Measurements from ENCODE around the gene RAB10.

The RAB10 gene

DNA sequence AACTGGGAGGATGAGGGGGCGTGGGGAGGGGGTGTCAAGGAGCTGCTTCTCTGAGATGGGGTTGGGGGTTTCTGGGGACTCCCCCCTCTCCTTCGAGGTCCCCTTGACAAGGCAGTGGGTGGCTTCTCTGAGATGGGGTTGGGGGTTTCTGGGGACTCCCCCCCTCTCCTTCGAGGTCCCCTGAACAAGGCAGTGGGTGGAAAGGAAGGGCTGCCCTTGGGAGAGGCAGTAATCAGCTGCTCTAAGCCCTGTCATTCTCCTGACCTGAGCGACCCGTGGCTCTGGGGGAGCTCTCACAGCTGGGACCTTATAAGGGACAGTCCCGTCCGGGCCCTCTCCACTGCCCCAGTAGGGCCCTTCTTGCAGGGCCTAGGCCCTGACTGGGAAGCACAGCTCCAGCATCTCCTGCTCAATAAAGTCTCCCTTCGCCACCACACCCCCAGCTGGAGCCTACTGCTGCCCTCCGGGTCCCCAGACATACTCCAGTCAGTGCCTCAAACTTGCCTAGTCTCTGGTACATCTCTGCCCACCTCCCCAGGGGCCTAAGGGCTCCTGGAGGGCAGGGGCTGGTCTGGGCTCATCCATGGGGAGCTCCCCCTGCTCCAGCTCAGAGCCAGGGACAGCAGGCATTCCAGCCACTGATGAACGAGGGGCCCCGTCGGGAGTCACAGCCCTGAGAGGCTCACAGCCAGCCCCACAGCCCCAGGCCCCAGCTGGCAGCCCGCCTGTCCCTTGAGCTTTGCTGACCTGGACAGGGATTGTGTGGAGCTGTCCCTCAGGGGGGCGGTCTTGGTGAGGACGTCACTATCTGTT lies 141.8 kb downstream of the RAB10 start:
- Histone ChIP-seq H3K9ac (ENCODE audit: insufficient read length, low read depth) (peak overlapping the region; percentile 16), H3K4me3 (ENCODE audit: insufficient read length, low read depth) (no peak overlapping the region), H3K4me1 (ENCODE audit: insufficient read depth, insufficient read length) (peaks cover 20% of the 10 kb centered on the region), H3K36me3 (ENCODE audit: insufficient read depth, insufficient read length, low read length) (no peaks in the 10 kb centered on the region), H3K9me3 (ENCODE audit: insufficient read depth, low read length) (no peaks in the 10 kb centered on the region), H3K27me3 (ENCODE audit: insufficient read depth, insufficient read length) (peaks cover 11% of the 10 kb centered on the region)
- TF ChIP-seq YY1 (IDR thresholded peaks at IDR 0.05; ENCODE audit: insufficient read depth, insufficient read length): no peak
- no peak for TF ChIP-seq ZNF274 (IDR thresholded peaks at IDR 0.05; ENCODE audit: low read depth, low read length)
- no peak for TF ChIP-seq SUZ12 (IDR thresholded peaks at IDR 0.05; ENCODE audit: extremely low read depth, insufficient read depth, insufficient read length)
- no peak for DNase-seq (ENCODE audit: low read depth, low spot score)

DNA sequence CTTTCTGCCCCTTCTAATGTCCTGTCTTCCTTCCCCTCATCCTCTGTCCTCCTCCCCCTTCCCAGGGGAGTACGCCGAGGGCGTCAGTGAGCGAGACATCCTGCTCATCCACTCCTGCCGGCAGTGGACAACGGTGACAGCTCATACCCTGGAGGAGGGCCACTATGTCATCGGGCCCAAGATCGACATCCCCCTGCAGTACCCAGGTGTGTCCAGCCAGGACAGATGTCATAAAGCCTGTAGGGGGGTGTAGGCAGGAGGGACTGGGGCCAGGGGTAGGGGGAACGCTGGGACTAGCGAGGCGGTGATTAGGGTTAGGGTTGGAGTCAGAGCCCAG lies 142.4 kb downstream of the RAB10 start:
- DNase-seq (ENCODE audit: low read depth, low spot score): no peak
- peaks cover 11% of the 10 kb centered on the region for H3K27me3 ChIP-seq (ENCODE audit: insufficient read depth, insufficient read length)
- H3K4me3 ChIP-seq (ENCODE audit: insufficient read length, low read depth): no peak overlapping the region
- no peak overlapping the region for H3K9ac ChIP-seq (ENCODE audit: insufficient read length, low read depth)
- no peaks in the 10 kb centered on the region for H3K9me3 ChIP-seq (ENCODE audit: insufficient read depth, low read length)
- peaks cover 20% of the 10 kb centered on the region for H3K4me1 ChIP-seq (ENCODE audit: insufficient read depth, insufficient read length)
- TF ChIP-seq ZNF274 (IDR thresholded peaks at IDR 0.05; ENCODE audit: low read depth, low read length) (no peak), SUZ12 (IDR thresholded peaks at IDR 0.05; ENCODE audit: extremely low read depth, insufficient read depth, insufficient read length) (no peak), YY1 (IDR thresholded peaks at IDR 0.05; ENCODE audit: insufficient read depth, insufficient read length) (no peak)
- no peaks in the 10 kb centered on the region for H3K36me3 ChIP-seq (ENCODE audit: insufficient read depth, insufficient read length, low read length)

DNA sequence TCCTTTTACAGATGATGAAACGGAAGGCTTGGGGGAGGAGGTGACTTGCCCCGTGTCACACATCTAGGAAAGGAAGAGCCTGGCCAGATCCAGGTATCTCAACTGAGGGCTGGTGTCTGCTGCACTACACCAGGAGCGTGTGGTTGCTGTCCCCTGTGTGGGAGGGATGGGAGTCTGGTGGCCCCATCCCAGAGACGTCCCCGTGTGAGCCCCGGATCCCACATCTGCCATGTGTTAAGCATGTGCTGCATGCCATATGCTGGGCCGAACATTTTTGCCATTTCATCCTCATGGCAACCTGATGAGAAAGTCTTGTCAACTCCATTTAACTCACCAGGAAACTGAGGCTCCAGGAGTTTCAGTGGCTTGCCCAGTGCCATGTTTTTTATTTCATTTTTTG lies 143.2 kb downstream of the RAB10 start:
- H3K27me3 ChIP-seq (ENCODE audit: insufficient read depth, insufficient read length): peaks cover 11% of the 10 kb centered on the region
- peaks cover 21% of the 10 kb centered on the region for H3K4me1 ChIP-seq (ENCODE audit: insufficient read depth, insufficient read length)
- no peaks in the 10 kb centered on the region for H3K36me3 ChIP-seq (ENCODE audit: insufficient read depth, insufficient read length, low read length)
- H3K9me3 ChIP-seq (ENCODE audit: insufficient read depth, low read length): no peaks in the 10 kb centered on the region
- no peak overlapping the region for H3K4me3 ChIP-seq (ENCODE audit: insufficient read length, low read depth)
- no peak overlapping the region for H3K9ac ChIP-seq (ENCODE audit: insufficient read length, low read depth)
- no peak for DNase-seq (ENCODE audit: low read depth, low spot score)
- TF ChIP-seq YY1 (IDR thresholded peaks at IDR 0.05; ENCODE audit: insufficient read depth, insufficient read length): no peak
- no peak for TF ChIP-seq ZNF274 (IDR thresholded peaks at IDR 0.05; ENCODE audit: low read depth, low read length)
- no peak for TF ChIP-seq SUZ12 (IDR thresholded peaks at IDR 0.05; ENCODE audit: extremely low read depth, insufficient read depth, insufficient read length)

DNA sequence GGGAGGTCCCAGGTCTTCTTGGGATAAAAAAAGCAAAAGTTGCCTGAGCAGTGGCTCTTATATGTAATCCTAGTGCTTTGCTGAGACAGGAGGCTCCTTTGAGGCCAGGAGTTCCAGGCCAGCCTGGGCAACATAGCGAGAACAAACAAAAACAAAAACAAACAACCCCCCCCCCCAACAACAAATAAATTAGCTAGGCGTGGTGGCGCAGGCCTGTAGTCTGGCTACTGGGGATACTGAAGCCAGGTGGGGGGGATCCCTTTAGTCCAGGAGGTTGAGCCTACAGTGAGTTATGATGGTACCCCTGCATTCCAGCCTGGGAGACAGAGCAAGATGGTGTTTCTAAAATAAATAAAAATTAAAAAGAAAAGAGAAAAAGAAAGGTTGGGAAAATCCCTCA lies 144.4 kb downstream of the RAB10 start:
- no peaks in the 10 kb centered on the region for H3K36me3 ChIP-seq (ENCODE audit: insufficient read depth, insufficient read length, low read length)
- DNase-seq (ENCODE audit: low read depth, low spot score): no peak
- peaks cover 9% of the 10 kb centered on the region for H3K27me3 ChIP-seq (ENCODE audit: insufficient read depth, insufficient read length)
- H3K9ac ChIP-seq (ENCODE audit: insufficient read length, low read depth): no peak overlapping the region
- peaks cover 24% of the 10 kb centered on the region for H3K4me1 ChIP-seq (ENCODE audit: insufficient read depth, insufficient read length)
- H3K9me3 ChIP-seq (ENCODE audit: insufficient read depth, low read length): no peaks in the 10 kb centered on the region
- TF ChIP-seq SUZ12 (IDR thresholded peaks at IDR 0.05; ENCODE audit: extremely low read depth, insufficient read depth, insufficient read length): no peak
- TF ChIP-seq YY1 (IDR thresholded peaks at IDR 0.05; ENCODE audit: insufficient read depth, insufficient read length): no peak
- no peak for TF ChIP-seq ZNF274 (IDR thresholded peaks at IDR 0.05; ENCODE audit: low read depth, low read length)
- no peak overlapping the region for H3K4me3 ChIP-seq (ENCODE audit: insufficient read length, low read depth)

DNA sequence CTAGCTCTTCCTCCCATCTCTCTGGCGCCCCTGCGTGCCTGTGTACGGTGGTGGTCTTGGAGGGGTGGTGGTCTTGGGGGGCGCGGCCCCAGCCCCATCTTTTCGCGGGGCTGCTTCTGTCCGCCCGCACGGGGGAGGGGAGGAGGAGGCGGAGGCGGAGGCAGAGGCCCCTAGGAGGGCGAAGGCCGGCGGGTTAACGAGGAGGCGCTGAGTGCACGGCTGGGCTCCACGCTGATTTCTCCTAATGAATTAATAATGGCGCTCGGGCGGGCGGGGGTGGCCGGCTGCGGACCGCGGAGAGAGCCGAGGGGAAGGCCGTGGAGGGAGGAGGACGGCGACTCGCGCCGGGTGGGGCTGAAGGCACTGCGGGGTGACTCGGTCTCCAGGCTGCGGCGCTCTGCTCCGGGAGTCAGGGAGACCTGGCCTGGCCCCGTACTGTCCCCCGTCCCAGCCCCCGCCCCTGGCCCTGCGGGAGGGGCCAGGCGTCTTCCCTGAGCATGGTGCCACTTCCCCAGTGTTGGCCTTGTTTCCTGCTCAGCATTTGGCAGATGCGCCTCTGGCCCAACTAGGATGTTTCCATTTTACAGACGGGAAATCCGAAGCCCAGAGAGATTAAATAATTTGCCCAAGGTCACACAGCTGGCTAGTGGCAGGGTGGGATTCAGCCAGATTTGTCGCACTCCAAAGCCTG lies 145.0 kb downstream of the RAB10 start:
- peaks cover 24% of the 10 kb centered on the region for H3K4me1 ChIP-seq (ENCODE audit: insufficient read depth, insufficient read length)
- H3K9ac ChIP-seq (ENCODE audit: insufficient read length, low read depth): peak overlapping the region; percentile 51
- peaks cover 5% of the 10 kb centered on the region for H3K27me3 ChIP-seq (ENCODE audit: insufficient read depth, insufficient read length)
- H3K4me3 ChIP-seq (ENCODE audit: insufficient read length, low read depth): peak overlapping the region; percentile 45
- no peaks in the 10 kb centered on the region for H3K36me3 ChIP-seq (ENCODE audit: insufficient read depth, insufficient read length, low read length)
- TF ChIP-seq YY1 (IDR thresholded peaks at IDR 0.05; ENCODE audit: insufficient read depth, insufficient read length) (no peak), ZNF274 (IDR thresholded peaks at IDR 0.05; ENCODE audit: low read depth, low read length) (no peak), SUZ12 (IDR thresholded peaks at IDR 0.05; ENCODE audit: extremely low read depth, insufficient read depth, insufficient read length) (no peak)
- DNase-seq (ENCODE audit: low read depth, low spot score): no peak
- no peaks in the 10 kb centered on the region for H3K9me3 ChIP-seq (ENCODE audit: insufficient read depth, low read length)

DNA sequence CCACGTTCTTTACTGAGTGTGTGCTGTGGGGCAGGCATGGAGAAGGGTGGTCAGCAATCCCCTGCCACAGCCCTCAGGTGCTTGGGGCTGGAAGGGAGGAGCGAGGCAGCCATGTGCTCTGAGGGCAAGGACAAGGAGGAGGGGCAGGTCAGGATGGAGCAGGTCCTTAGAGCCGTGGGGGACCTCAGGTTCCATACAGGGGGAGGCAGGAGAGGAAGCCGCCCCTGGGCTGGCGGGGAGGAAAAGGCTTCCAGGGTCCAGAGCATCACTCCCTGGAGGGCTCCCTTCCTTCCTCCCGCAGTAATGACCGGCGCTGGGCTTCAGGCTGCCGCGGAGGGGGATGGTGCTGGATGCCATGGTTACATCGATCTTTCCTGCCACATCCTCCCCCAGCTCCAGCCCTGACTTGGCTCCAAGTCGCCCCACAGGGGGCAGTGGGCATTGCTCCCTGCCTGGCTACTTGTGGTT lies 145.6 kb downstream of the RAB10 start:
- no peaks in the 10 kb centered on the region for H3K9me3 ChIP-seq (ENCODE audit: insufficient read depth, low read length)
- peak overlapping the region; percentile 45 for H3K4me3 ChIP-seq (ENCODE audit: insufficient read length, low read depth)
- H3K36me3 ChIP-seq (ENCODE audit: insufficient read depth, insufficient read length, low read length): peaks cover under 1% of the 10 kb centered on the region
- H3K9ac ChIP-seq (ENCODE audit: insufficient read length, low read depth): peak overlapping the region; percentile 51
- DNase-seq (ENCODE audit: low read depth, low spot score): peak; percentile 56
- H3K4me1 ChIP-seq (ENCODE audit: insufficient read depth, insufficient read length): peaks cover 22% of the 10 kb centered on the region
- no peaks in the 10 kb centered on the region for H3K27me3 ChIP-seq (ENCODE audit: insufficient read depth, insufficient read length)
- TF ChIP-seq SUZ12 (IDR thresholded peaks at IDR 0.05; ENCODE audit: extremely low read depth, insufficient read depth, insufficient read length) (no peak), YY1 (IDR thresholded peaks at IDR 0.05; ENCODE audit: insufficient read depth, insufficient read length) (no peak), ZNF274 (IDR thresholded peaks at IDR 0.05; ENCODE audit: low read depth, low read length) (no peak)

DNA sequence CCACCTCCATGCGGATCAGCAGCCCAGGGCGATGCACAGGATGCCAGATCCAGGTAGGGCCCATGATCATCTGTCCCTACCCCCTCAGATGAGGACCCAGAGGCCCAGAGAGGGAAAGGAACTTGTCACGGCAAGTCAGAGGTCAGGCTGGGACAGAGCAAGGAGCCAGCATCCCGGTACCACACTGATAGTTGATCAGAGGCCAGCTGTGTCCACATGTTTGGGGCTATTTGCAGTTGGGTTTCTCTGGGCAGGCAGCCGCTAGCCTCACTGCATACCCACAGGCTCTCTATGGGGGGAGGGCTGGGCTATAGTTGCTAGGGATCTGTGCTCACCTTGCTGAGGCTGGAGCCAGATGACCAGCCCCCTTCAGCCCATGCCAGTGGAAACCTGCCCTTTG lies 148.6 kb downstream of the RAB10 start:
- Histone ChIP-seq H3K4me1 (ENCODE audit: insufficient read depth, insufficient read length) (peaks cover 11% of the 10 kb centered on the region), H3K9me3 (ENCODE audit: insufficient read depth, low read length) (no peaks in the 10 kb centered on the region), H3K27me3 (ENCODE audit: insufficient read depth, insufficient read length) (peaks cover 7% of the 10 kb centered on the region), H3K4me3 (ENCODE audit: insufficient read length, low read depth) (no peak overlapping the region), H3K36me3 (ENCODE audit: insufficient read depth, insufficient read length, low read length) (peaks cover 2% of the 10 kb centered on the region), H3K9ac (ENCODE audit: insufficient read length, low read depth) (no peak overlapping the region)
- DNase-seq (ENCODE audit: low read depth, low spot score): no peak
- TF ChIP-seq SUZ12 (IDR thresholded peaks at IDR 0.05; ENCODE audit: extremely low read depth, insufficient read depth, insufficient read length) (no peak), ZNF274 (IDR thresholded peaks at IDR 0.05; ENCODE audit: low read depth, low read length) (no peak), YY1 (IDR thresholded peaks at IDR 0.05; ENCODE audit: insufficient read depth, insufficient read length) (no peak)

Data from NT2/D1 (cell line).